Adrenal gland (tissue), 5 donors: ENCODE measurements around the gene GRIA4.

Experiments used
- CTCF ChIP-seq, 6 experiments: fragments of 450-650 bp in 4 of 6; fragments of 200-600 bp in 2 of 6; sonication (generic) in 1 of 6; IDR thresholded peaks; 1 replicate in 5 of 6; 2 replicates in 1 of 6; pipeline versions ENCODE4 v1.5.1 to v1.8.0; 2016 to 2021; ENCODE audit warnings: antibody characterized with exemption in 6 of 6, mild to moderate bottlenecking in 2 of 6, moderate library complexity in 1 of 6
- POLR2A ChIP-seq, 2 donors: fragments of 450-650 bp; IDR thresholded peaks; one replicate each; pipeline ENCODE4 v1.6.1; 2017; ENCODE audit warnings: antibody characterized with exemption in 2 of 2, mild to moderate bottlenecking in 2 of 2, moderate library complexity in 1 of 2
- donor health status: DM: no; HTN: no; CAD: no.

DNA sequence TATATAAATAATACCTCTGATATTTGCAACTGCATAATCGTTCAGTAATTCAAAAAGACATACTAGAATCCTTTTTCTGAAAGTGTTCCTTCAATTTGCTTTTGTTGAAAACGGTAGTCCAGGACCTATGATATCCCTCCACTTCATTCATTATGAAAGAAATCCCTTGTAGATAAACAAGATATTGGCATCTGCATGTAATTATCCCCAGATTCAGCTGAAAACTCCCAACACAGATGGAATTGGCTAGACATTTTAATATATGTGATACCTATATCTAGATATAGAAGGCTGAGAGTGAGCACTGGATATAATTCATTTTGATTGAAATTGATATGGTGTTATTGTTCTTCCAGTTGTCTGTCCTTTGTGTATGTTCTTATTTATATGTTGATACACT is 302.8 kb downstream of the GRIA4 start:
- no peak for TF ChIP-seq CTCF (IDR thresholded peaks at IDR 0.05)
- TF ChIP-seq POLR2A (IDR thresholded peaks at IDR 0.05): no peak
